ENCODE results near the gene OSBPL3. TPM values are rescaled to one million over a fixed set of nuclear protein-coding genes. Genes with fewer than 3 reads are reported as not detected.

Gene OSBPL3
- total and polyA plus RNA-seq, 2 donors (not counting 3 experiments of a cell fraction or from before 2014, with no cell fraction given): 7.5 to 27.1 TPM

DNA sequence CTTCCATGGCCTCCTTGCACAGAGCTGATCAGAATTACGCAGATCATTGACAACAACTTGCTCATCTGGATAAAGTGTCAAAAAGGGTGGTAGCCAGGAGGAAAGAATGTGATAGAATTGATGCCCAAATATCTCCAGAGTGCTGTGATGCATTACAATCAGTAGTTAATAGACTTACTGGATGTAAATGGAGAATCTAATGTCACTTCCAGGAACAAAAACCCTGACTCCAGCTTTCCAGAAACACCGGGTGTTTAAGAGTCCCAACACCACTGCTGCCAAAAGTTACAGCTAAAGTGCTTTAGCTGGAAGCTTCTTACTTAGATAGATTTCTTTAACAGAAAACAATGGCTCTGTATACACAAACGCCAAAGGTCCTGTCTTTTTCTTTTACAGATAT lies 25.7 kb upstream of the OSBPL3 start:
- Histone ChIP-seq H3K9me1 (replicated peaks; ENCODE audit: control insufficient read depth, extremely low read depth, insufficient read depth, low read length) (no peaks in the 10 kb centered on the region), H3K9ac (replicated peaks; ENCODE audit: extremely low read depth, insufficient read depth, low read length) (no peak overlapping the region), H3K4me1 (ENCODE audit: control insufficient read depth, extremely low read depth, insufficient read depth, low read length) (no peaks in the 10 kb centered on the region), H3K79me2 (ENCODE audit: control insufficient read depth, insufficient read depth, low read length) (no peaks in the 10 kb centered on the region), H4K20me1 (replicated peaks; ENCODE audit: control insufficient read depth, extremely low read depth, insufficient read depth, low read length) (no peaks in the 10 kb centered on the region), H3K4me2 (ENCODE audit: insufficient read depth, low read length) (no peak overlapping the region), H3K27ac (ENCODE audit: insufficient read depth, low read depth, low read length) (no peak overlapping the region), H3K36me3 (ENCODE audit: control insufficient read depth in 2 of 2, extremely low read depth in 1 of 2, insufficient read depth in 2 of 2, low read length in 2 of 2) (no peaks in the 10 kb centered on the region), H3K9me3 (replicated peaks; ENCODE audit: control insufficient read depth, insufficient read depth, low read length) (no peaks in the 10 kb centered on the region), H3K4me3 (replicated peaks in 1 of 3; ENCODE audit: insufficient read depth in 1 of 3, low read depth in 1 of 3, low read length in 3 of 3) (no peak overlapping the region), H2AFZ (ENCODE audit: low read depth, low read length) (no peak overlapping the region), H3K27me3 (ENCODE audit: control insufficient read depth in 2 of 2, insufficient read depth in 2 of 2, low read length in 2 of 2) (no peaks in the 10 kb centered on the region)
- BruUV-seq (replicated peaks): no TSS peak
- FAIRE-seq (no peak), DNase-seq (ENCODE audit: low read depth, low spot score) (no peak)
- dilution Hi-C loops (cut with MboI; ENCODE audit: extremely low pct_ligation_motif_present, low sequenced_read_pairs) (no loop called here), intact Hi-C loops (cut with micrococcal nuclease) (no loop called here)
- TF ChIP-seq POLR2AphosphoS5 (IDR thresholded peaks at IDR 0.05; ENCODE audit: insufficient read depth, low read depth, low read length): no peak
- no peak for TF ChIP-seq POLR2A (IDR thresholded peaks at IDR 0.05; ENCODE audit: low read depth, low read length)
- no peak for TF ChIP-seq EZH2 (IDR thresholded peaks at IDR 0.05; ENCODE audit: borderline replicate concordance, low read depth, low read length, severe bottlenecking)
- TF ChIP-seq, protein P1, sequence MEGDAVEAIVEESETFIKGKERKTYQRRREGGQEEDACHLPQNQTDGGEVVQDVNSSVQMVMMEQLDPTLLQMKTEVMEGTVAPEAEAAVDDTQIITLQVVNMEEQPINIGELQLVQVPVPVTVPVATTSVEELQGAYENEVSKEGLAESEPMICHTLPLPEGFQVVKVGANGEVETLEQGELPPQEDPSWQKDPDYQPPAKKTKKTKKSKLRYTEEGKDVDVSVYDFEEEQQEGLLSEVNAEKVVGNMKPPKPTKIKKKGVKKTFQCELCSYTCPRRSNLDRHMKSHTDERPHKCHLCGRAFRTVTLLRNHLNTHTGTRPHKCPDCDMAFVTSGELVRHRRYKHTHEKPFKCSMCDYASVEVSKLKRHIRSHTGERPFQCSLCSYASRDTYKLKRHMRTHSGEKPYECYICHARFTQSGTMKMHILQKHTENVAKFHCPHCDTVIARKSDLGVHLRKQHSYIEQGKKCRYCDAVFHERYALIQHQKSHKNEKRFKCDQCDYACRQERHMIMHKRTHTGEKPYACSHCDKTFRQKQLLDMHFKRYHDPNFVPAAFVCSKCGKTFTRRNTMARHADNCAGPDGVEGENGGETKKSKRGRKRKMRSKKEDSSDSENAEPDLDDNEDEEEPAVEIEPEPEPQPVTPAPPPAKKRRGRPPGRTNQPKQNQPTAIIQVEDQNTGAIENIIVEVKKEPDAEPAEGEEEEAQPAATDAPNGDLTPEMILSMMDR (IDR thresholded peaks at IDR 0.05; ENCODE audit: extremely low read depth in 1 of 2, insufficient read depth in 1 of 2, low read depth in 1 of 2, low read length in 2 of 2): no peak
- no peak for TF ChIP-seq JUN (IDR thresholded peaks at IDR 0.05; ENCODE audit: borderline replicate concordance, insufficient read depth, insufficient read length, low read depth)
- TF ChIP-seq FOS (IDR thresholded peaks at IDR 0.05; ENCODE audit: borderline replicate concordance, insufficient read depth, low read length): no peak
- TF ChIP-seq GATA2 (IDR thresholded peaks at IDR 0.05; ENCODE audit: insufficient read depth, insufficient read length, low read depth, low read length): no peak
- CTCF ChIA-PET: no interaction called here
- POLR2A ChIA-PET: no interaction called here

Measured in endothelial cell of umbilical vein (primary cell).